MCF 10A (cell line): Measurements from ENCODE around the gene HBG1. TPM values are rescaled to one million over a fixed set of nuclear protein-coding genes. Genes with fewer than 3 reads are reported as not detected.
"Not testable (repeated sequence)": the region's sequence is repeated elsewhere in the genome, so short reads cannot be mapped to it uniquely, and the experiment has no call there.

Experiments used
- Bru-seq: library from RNA; stranded (reverse); fragments of 400-500 nt; gene quantifications from one replicate; lab custom pipeline; 2021; lab: Mats Ljungman, UMichigan
- BruChase-seq, 2 experiments: library from RNA; stranded (reverse); fragments of 400-500 nt; gene quantifications; one replicate each; lab custom pipeline; 2021; lab: Mats Ljungman, UMichigan
- BruUV-seq: library from RNA; stranded (reverse); fragments of 400-500 nt; replicated peaks from 2 replicates; lab custom pipeline; 2021; lab: Mats Ljungman, UMichigan
- CTCF ChIA-PET: fragments of 300-600 bp; sonication (Branson Sonifier 250); formaldehyde crosslinking; extraction: SDS; loops from one replicate; lab custom pipeline; 2021; ENCODE audit warnings: antibody characterized with exemption, inconsistent platforms; lab: Yijun Ruan, JAX
- POLR2A ChIA-PET: fragments of 300-600, 350-650 bp; sonication (Branson Sonifier 250); formaldehyde crosslinking; extraction: SDS; loops from one replicate; lab custom pipeline; 2020; ENCODE audit warnings: antibody characterized with exemption, inconsistent platforms; lab: Yijun Ruan, JAX
- DNase-seq: peaks from one replicate; pipeline ENCODE4 v3.0.0-alpha.2; 2018; ENCODE audit not compliant: unreplicated experiment
- H3K27ac Mint-ChIP-seq: one replicate; pipeline ENCODE4 v1.8.0; 2022; ENCODE audit warnings: mild to moderate bottlenecking, low read depth, mixed read lengths; ENCODE audit not compliant: unreplicated experiment
- H3K27me3 Mint-ChIP-seq: one replicate; pipeline ENCODE4 v1.8.0; 2022; ENCODE audit warnings: mixed read lengths; ENCODE audit not compliant: insufficient read depth, unreplicated experiment
- H3K36me3 Mint-ChIP-seq: one replicate; pipeline ENCODE4 v1.8.0; 2022; ENCODE audit warnings: mild to moderate bottlenecking, moderate library complexity, mixed read lengths; ENCODE audit not compliant: insufficient read depth, unreplicated experiment
- H3K4me1 Mint-ChIP-seq: one replicate; pipeline ENCODE4 v1.8.0; 2022; ENCODE audit warnings: mixed read lengths; ENCODE audit not compliant: insufficient read depth, unreplicated experiment
- H3K4me3 Mint-ChIP-seq: one replicate; pipeline ENCODE4 v1.8.0; 2022; ENCODE audit warnings: mild to moderate bottlenecking, moderate library complexity, mixed read lengths; ENCODE audit not compliant: unreplicated experiment
- H3K9me3 Mint-ChIP-seq: one replicate; pipeline ENCODE4 v1.8.0; 2022; ENCODE audit warnings: mixed read lengths; ENCODE audit not compliant: unreplicated experiment
- intact Hi-C: fragments of 100-400 bp; cut with micrococcal nuclease; formaldehyde crosslinking; loops from 2 replicates; pipeline ENCODE4 v1.14.1; 2022
- long read RNA-seq: library from polyadenylated mRNA; stranded (forward); transcript quantifications from one replicate; pipeline ENCODE4 v2.0.0, GENCODE V29; 2022
- total RNA-seq: library from RNA; stranded (reverse); gene quantifications from 2 replicates; pipeline ENCODE4 v1.2.3, GENCODE V29; 2022
- TF ChIP-seq, protein P1 (sequence below): fragments of 200-600 bp; IDR thresholded peaks from one replicate; pipeline ENCODE4 v1.8.0; 2022; ENCODE audit warnings: antibody characterized with exemption, mild to moderate bottlenecking; ENCODE audit not compliant: unreplicated experiment

The HBG1 gene
- total RNA-seq (not detected in 2 replicates), Bru-seq, nascent RNA (not detected), BruChase-seq, experiment 1, labeled RNA remaining after a 6-hour chase (not detected), BruChase-seq, experiment 2, labeled RNA remaining after a 2-hour chase (not detected)
- long read RNA-seq: 0 reads

DNA sequence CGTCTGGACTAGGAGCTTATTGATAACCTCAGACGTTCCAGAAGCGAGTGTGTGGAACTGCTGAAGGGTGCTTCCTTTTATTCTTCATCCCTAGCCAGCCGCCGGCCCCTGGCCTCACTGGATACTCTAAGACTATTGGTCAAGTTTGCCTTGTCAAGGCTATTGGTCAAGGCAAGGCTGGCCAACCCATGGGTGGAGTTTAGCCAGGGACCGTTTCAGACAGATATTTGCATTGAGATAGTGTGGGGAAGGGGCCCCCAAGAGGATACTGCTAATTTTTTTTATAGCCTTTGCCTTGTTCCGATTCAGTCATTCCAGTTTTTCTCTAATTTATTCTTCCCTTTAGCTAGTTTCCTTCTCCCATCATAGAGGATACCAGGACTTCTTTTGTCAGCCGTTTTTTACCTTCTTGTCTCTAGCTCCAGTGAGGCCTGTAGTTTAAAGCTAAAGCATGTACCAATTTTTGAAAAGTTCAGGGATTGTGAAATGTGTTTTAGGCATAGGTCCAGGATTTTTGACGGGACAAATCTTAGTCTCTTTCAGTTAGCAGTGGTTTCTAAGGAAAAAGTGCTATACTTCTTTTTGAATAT lies at the start of gene HBG1:
Gene HBG1 (minus strand): TSS at position 51 of the 590 bp plus-strand sequence. CDS start 53 bp downstream, outside the sequence.
- H3K36me3 Mint-ChIP-seq, H3K4me3 Mint-ChIP-seq, CTCF ChIA-PET, H3K9me3 Mint-ChIP-seq, H3K4me1 Mint-ChIP-seq, BruUV-seq, intact Hi-C loops, POLR2A ChIA-PET, DNase-seq, H3K27ac Mint-ChIP-seq: not testable (repeated sequence)
- H3K27me3 Mint-ChIP-seq: peaks cover 52% of the 10 kb centered on the region

DNA sequence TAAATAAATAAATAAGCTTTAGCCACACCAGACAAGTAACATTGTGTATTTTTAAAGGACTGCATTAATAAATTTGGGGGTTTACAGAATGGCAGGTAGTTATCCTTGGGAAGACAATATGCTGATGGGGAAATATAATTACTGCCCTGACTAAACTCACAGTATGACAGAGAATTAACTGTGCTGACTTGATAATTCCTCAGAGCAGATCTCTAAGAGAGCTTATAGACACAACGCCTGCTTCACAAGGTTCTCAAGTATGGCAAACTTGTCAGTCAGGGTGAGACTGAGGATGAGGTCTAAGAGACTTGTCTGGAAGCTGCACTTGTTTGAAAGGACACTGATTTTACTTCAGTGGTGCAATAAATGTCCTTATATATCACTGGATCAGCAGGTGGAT lies 48.8 kb upstream of the HBG1 start:
- no peaks in the 10 kb centered on the region for H3K36me3 Mint-ChIP-seq
- H3K27ac Mint-ChIP-seq: no peak overlapping the region
- intact Hi-C loops: no loop called here
- peaks cover 73% of the 10 kb centered on the region for H3K27me3 Mint-ChIP-seq
- H3K9me3 Mint-ChIP-seq: no peaks in the 10 kb centered on the region
- H3K4me1 Mint-ChIP-seq: no peaks in the 10 kb centered on the region
- TF ChIP-seq, protein P1, sequence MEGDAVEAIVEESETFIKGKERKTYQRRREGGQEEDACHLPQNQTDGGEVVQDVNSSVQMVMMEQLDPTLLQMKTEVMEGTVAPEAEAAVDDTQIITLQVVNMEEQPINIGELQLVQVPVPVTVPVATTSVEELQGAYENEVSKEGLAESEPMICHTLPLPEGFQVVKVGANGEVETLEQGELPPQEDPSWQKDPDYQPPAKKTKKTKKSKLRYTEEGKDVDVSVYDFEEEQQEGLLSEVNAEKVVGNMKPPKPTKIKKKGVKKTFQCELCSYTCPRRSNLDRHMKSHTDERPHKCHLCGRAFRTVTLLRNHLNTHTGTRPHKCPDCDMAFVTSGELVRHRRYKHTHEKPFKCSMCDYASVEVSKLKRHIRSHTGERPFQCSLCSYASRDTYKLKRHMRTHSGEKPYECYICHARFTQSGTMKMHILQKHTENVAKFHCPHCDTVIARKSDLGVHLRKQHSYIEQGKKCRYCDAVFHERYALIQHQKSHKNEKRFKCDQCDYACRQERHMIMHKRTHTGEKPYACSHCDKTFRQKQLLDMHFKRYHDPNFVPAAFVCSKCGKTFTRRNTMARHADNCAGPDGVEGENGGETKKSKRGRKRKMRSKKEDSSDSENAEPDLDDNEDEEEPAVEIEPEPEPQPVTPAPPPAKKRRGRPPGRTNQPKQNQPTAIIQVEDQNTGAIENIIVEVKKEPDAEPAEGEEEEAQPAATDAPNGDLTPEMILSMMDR: no peak
- H3K4me3 Mint-ChIP-seq: no peak overlapping the region
- POLR2A ChIA-PET: interaction anchor here (0.6 kb wide), 1 partner anchor 54 kb away, joined by 3 read pairs; no protein-coding TSS in a partner anchor
- no TSS peak for BruUV-seq
- CTCF ChIA-PET: interaction anchor here (0.5 to 0.6 kb wide), 3 partner anchors 10 to 870 kb away, joined by 3 to 4 read pairs (median 3); no protein-coding TSS in a partner anchor
- DNase-seq: no peak

DNA sequence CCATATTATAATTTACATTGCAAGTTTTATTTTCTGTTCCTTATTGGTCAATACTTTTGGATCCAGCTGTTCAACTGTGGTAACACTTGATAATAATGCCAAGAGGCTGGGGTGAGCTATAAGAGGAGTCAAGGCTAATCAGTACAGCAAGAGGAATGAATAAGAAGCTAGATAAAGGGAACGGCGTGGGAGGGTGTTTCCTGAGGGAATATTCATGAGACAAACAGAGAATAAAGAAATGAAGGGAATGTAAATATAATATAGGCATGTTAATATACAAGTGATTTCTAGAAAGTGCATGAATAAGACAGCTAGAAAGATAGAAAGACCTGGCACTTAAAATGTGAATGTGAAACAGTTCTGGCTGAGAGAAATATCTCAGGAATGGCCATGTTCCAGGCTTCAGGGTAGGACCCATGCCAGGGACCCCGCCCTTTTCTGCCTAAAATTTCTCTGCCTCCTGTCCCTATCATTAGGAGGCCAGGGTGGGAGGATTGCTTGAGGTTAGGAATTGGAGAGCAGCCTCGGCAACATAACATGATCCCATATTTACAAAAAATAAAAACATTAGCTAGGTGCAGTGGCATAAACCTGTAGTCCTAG lies 48.2 kb upstream of the HBG1 start:
- POLR2A ChIA-PET: interaction anchor here (0.6 kb wide), 1 partner anchor 55 kb away, joined by 3 read pairs; no protein-coding TSS in a partner anchor
- DNase-seq: no peak
- CTCF ChIA-PET: no interaction called here
- BruUV-seq: no TSS peak
- intact Hi-C loops: no loop called here
- TF ChIP-seq, protein P1: no peak
- Mint-ChIP-seq H3K4me3 (no peak overlapping the region), H3K27me3 (peaks cover 73% of the 10 kb centered on the region), H3K27ac (no peak overlapping the region), H3K4me1 (no peaks in the 10 kb centered on the region), H3K9me3 (no peaks in the 10 kb centered on the region), H3K36me3 (no peaks in the 10 kb centered on the region)

DNA sequence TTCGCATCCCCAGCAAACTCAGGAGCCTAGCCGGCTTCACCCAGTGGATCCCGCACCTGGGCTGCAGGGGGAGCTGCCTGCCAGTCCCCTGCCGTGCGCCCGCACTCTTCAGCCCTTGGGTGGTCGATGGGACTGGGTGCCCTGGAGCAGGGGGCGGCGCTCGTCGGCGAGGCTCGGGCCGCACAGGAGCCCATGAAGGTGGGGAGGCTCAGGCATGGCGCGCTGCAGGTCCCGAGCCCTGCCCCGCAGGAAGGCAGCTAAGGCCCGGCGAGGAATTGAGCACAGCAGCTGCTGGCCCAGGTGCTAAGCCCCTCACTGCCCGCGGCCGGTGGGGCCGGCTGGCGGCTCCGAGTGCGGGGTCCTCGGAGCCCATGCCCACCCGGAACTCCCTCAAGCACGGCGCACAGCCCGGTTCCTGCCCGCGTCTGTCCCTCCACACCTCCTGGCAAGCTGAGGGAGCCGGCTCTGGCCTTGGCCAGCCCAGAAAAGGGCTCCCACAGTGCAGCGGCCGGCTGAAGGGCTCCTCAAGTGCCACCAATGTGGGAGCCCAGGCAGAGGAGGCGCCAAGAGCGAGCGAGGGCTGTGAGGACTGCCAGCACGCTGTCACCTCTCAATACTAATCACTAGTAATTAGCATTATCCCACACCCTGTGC lies 44.8 kb upstream of the HBG1 start:
- POLR2A ChIA-PET, H3K36me3 Mint-ChIP-seq, DNase-seq, H3K4me3 Mint-ChIP-seq, H3K27ac Mint-ChIP-seq, BruUV-seq, H3K9me3 Mint-ChIP-seq, H3K4me1 Mint-ChIP-seq: not testable (repeated sequence)
- intact Hi-C loops: loop anchor here (5.0 kb wide), 1 partner anchor 667 kb away; no protein-coding TSS in a partner anchor
- CTCF ChIA-PET: interaction anchor here (0.6 to 1.1 kb wide), 2 partner anchors 9 to 169 kb away, joined by 3 read pairs; no protein-coding TSS in a partner anchor
- peaks cover 40% of the 10 kb centered on the region for H3K27me3 Mint-ChIP-seq
